ENCODE results near the gene TAF4. TPM values are rescaled to one million over a fixed set of nuclear protein-coding genes. Genes with fewer than 3 reads are reported as not detected.

Gene TAF4
- total RNA-seq, 4 donors from 2014 or later, result 18.0 to 31.8 (median 25.8) TPM

GRCh38 chr20:62012631-62013030 is 53.0 kb downstream of the TAF4 start:
- WGBS, result 89% methylated on average over 12 of the region's 12 CpGs
- no peak overlapping the region for H3K4me3 ChIP-seq

GRCh38 chr20:62011938-62012534 is 53.6 kb downstream of the TAF4 start:
- no peaks in the 10 kb centered on the region for H3K27me3 ChIP-seq
- 95% methylated on average over 27 of the region's 27 CpGs for WGBS
- H3K4me3 ChIP-seq, result no peak overlapping the region
- no peak for DNase-seq (ENCODE audit: low spot score in 2 of 2)
- H3K4me1 ChIP-seq, result peaks cover 13% of the 10 kb centered on the region
- H3K9me3 ChIP-seq, result no peaks in the 10 kb centered on the region
- no peak overlapping the region for H3K27ac ChIP-seq
- TF ChIP-seq POLR2A (IDR thresholded peaks at IDR 0.05) (no peak), CTCF (IDR thresholded peaks at IDR 0.05) (no peak), EP300 (IDR thresholded peaks at IDR 0.05) (no peak), POLR2AphosphoS5 (IDR thresholded peaks at IDR 0.05) (no peak)
- H3K36me3 ChIP-seq, result peaks cover 57% of the 10 kb centered on the region

More at GRCh38 chr20:62012631-62013030, 53.0 kb downstream of the TAF4 start:
- Histone ChIP-seq H3K36me3 (peaks cover 51% of the 10 kb centered on the region), H3K27ac (no peak overlapping the region), H3K27me3 (no peaks in the 10 kb centered on the region), H3K9me3 (no peaks in the 10 kb centered on the region), H3K4me1 (peaks cover 13% of the 10 kb centered on the region)
- TF ChIP-seq CTCF (IDR thresholded peaks at IDR 0.05) (no peak), EP300 (IDR thresholded peaks at IDR 0.05) (no peak), POLR2A (IDR thresholded peaks at IDR 0.05) (no peak), POLR2AphosphoS5 (IDR thresholded peaks at IDR 0.05) (no peak)
- no peak for DNase-seq (ENCODE audit: low spot score in 2 of 2)

- 62% methylated on average over 6 of the region's 6 CpGs for WGBS
- TF ChIP-seq POLR2AphosphoS5 (IDR thresholded peaks at IDR 0.05) (no peak), CTCF (IDR thresholded peaks at IDR 0.05) (no peak), POLR2A (IDR thresholded peaks at IDR 0.05) (no peak), EP300 (IDR thresholded peaks at IDR 0.05) (no peak)
- no peak for DNase-seq (ENCODE audit: low spot score in 2 of 2)
- Histone ChIP-seq H3K27ac (no peak overlapping the region), H3K27me3 (no peaks in the 10 kb centered on the region), H3K4me1 (peaks cover 13% of the 10 kb centered on the region), H3K36me3 (peaks cover 62% of the 10 kb centered on the region), H3K9me3 (no peaks in the 10 kb centered on the region), H3K4me3 (no peak overlapping the region)
Measured at GRCh38 chr20:62011403-62011790, 54.3 kb downstream of the TAF4 start.

- no peak for DNase-seq (ENCODE audit: low spot score in 2 of 2)
- TF ChIP-seq EP300 (IDR thresholded peaks at IDR 0.05) (no peak), CTCF (IDR thresholded peaks at IDR 0.05) (peak; percentile 46 to 48)
- 23% methylated on average over 12 of the region's 13 CpGs for WGBS
- H3K9me3 ChIP-seq, result no peaks in the 10 kb centered on the region
- no peak overlapping the region for H3K4me3 ChIP-seq
- H3K36me3 ChIP-seq, result peaks cover 68% of the 10 kb centered on the region
- H3K27ac ChIP-seq, result no peak overlapping the region
- H3K27me3 ChIP-seq, result no peaks in the 10 kb centered on the region
- H3K4me1 ChIP-seq, result peaks cover 13% of the 10 kb centered on the region
Measured at GRCh38 chr20:62010551-62011402, 54.9 kb downstream of the TAF4 start.

GRCh38 chr20:62009869-62010445 is 55.7 kb downstream of the TAF4 start:
- Histone ChIP-seq H3K36me3 (peaks cover 76% of the 10 kb centered on the region), H3K4me3 (no peak overlapping the region), H3K27me3 (no peaks in the 10 kb centered on the region), H3K4me1 (peaks cover 11% of the 10 kb centered on the region), H3K9me3 (no peaks in the 10 kb centered on the region), H3K27ac (no peak overlapping the region)
- whole genome bisulfite sequencing, result 91% methylated on average over 10 of the region's 32 CpGs
- TF ChIP-seq EP300 (IDR thresholded peaks at IDR 0.05) (no peak), POLR2AphosphoS5 (IDR thresholded peaks at IDR 0.05) (no peak), POLR2A (IDR thresholded peaks at IDR 0.05) (no peak), CTCF (IDR thresholded peaks at IDR 0.05) (no peak)
- DNase-seq (ENCODE audit: low spot score in 2 of 2), result no peak
